Thyroid gland (tissue), 4 donors: ENCODE results near the gene HYAL2.

Source experiments
- CTCF ChIP-seq, 6 experiments: fragments of 200-600 bp in 3 of 6; fragments of 450-650 bp in 3 of 6; sonication (generic) in 3 of 6; IDR thresholded peaks; one replicate each; pipeline ENCODE4 v1.5.1; 2016 to 2019; ENCODE audit warnings: antibody characterized with exemption in 6 of 6, mild to moderate bottlenecking in 2 of 6, inconsistent platforms in 1 of 6, moderate library complexity in 1 of 6
- POLR2A ChIP-seq, 2 donors: fragments of 450-650 bp; IDR thresholded peaks; one replicate each; pipeline ENCODE4 v1.6.1; 2017; ENCODE audit warnings: antibody characterized with exemption in 2 of 2, mild to moderate bottlenecking in 2 of 2, moderate library complexity in 1 of 2

GRCh38 chr3:50300681-50301254, 21.8 kb downstream of the HYAL2 start:
- no peak for TF ChIP-seq POLR2A (IDR thresholded peaks at IDR 0.05)
- no peak for TF ChIP-seq CTCF (IDR thresholded peaks at IDR 0.05)
